Breast epithelium (tissue), 4 donors: Measurements from ENCODE around the gene COL25A1. TPM values are rescaled to one million over a fixed set of nuclear protein-coding genes. Genes with fewer than 3 reads are reported as not detected.

Experiments used
- DNase-seq, 2 donors: peaks; one replicate each; pipeline ENCODE4 v3.0.0-alpha.2; 2019; ENCODE audit warnings: low spot score in 2 of 2
- H3K27ac ChIP-seq, 2 donors: fragments of 200-600 bp; sonication (generic) in 1 of 2; one replicate each; pipeline ENCODE4 v1.5.1; 2016 to 2019; ENCODE audit warnings: mild to moderate bottlenecking in 1 of 2
- H3K27me3 ChIP-seq, 2 donors: fragments of 200-600 bp; sonication (generic) in 1 of 2; one replicate each; pipeline versions ENCODE4 v1.5.1 to v1.6.0; 2017 to 2019; ENCODE audit warnings: control low read depth in 1 of 2, mild to moderate bottlenecking in 1 of 2
- H3K36me3 ChIP-seq: fragments of 200-600 bp; one replicate; pipeline ENCODE4 v1.5.1; 2019
- H3K4me1 ChIP-seq, 2 donors: fragments of 200-600 bp; sonication (generic); one replicate each; pipeline ENCODE4 v1.5.1; 2016 to 2019; ENCODE audit warnings: control low read depth in 1 of 2
- H3K4me3 ChIP-seq, 3 donors: fragments of 200-600 bp; sonication (generic); 1 replicate in 2 of 3; 2 replicates in 1 of 3; pipeline ENCODE4 v1.5.1; 2016 to 2019; ENCODE audit warnings: mild to moderate bottlenecking in 3 of 3, moderate library complexity in 2 of 3
- H3K9me3 ChIP-seq, 2 donors: fragments of 200-600 bp; sonication (generic) in 1 of 2; one replicate each; pipeline ENCODE4 v1.5.1; 2016 to 2019; ENCODE audit warnings: control low read depth in 1 of 2
- POLR2A ChIP-seq: fragments of 450-650 bp; IDR thresholded peaks from one replicate; pipeline ENCODE4 v1.6.1; 2016; ENCODE audit warnings: antibody characterized with exemption, mild to moderate bottlenecking, moderate library complexity
- POLR2AphosphoS5 ChIP-seq, 3 donors: sonication (generic); formaldehyde crosslinking; IDR thresholded peaks; one replicate each; pipeline ENCODE4 v1.6.1; 2017; ENCODE audit warnings: antibody characterized with exemption in 3 of 3
- intact Hi-C: fragments of 100-400 bp; cut with DNase I; formaldehyde crosslinking; loops from one replicate; pipeline ENCODE4 v1.15.1; 2023; ENCODE audit warnings: low total_unique reads
- total RNA-seq, 3 donors: library from RNA; depleted of rRNA; stranded (reverse); fragments of >200 nt; gene quantifications; one replicate each; pipeline ENCODE4 v1.1.0, GENCODE V29; 2016
- TF ChIP-seq, protein P1 (sequence below), 3 donors: fragments of 450-650 bp; IDR thresholded peaks; one replicate each; pipeline ENCODE4 v1.5.1; 2016 to 2017; ENCODE audit warnings: antibody characterized with exemption in 3 of 3, mild to moderate bottlenecking in 3 of 3, moderate library complexity in 3 of 3

Gene COL25A1
- total RNA-seq, 3 donors from 2014 or later, result 2.6 to 11.0 (median 2.8) TPM

DNA sequence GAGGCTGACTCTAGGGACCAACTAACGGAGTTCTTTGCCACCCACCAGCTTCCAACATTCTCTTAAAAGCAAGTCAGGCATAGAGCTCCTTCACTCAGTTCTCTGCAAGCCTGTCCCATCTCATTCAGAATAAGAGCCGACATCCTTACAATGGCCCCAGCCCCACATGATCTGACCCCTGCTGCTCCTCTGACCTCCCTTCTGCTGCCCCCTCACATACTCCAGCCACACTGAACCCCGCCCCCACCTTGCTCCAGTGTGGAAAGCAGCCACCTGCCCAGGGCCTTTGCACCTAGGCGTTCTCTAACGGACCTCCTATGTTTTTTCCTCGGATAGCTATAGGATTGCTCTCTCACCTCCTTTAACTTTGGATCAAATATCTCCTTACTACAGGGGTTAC is 396.5 kb downstream of the COL25A1 start:
- no peaks in the 10 kb centered on the region for H3K9me3 ChIP-seq
- H3K4me1 ChIP-seq, result no peaks in the 10 kb centered on the region
- H3K27me3 ChIP-seq, result no peaks in the 10 kb centered on the region
- no peaks in the 10 kb centered on the region for H3K36me3 ChIP-seq
- H3K4me3 ChIP-seq, result no peak overlapping the region
- H3K27ac ChIP-seq, result no peak overlapping the region
- DNase-seq, result no peak
- TF ChIP-seq POLR2AphosphoS5 (IDR thresholded peaks at IDR 0.05), result no peak
- intact Hi-C loops, result no loop called here

DNA sequence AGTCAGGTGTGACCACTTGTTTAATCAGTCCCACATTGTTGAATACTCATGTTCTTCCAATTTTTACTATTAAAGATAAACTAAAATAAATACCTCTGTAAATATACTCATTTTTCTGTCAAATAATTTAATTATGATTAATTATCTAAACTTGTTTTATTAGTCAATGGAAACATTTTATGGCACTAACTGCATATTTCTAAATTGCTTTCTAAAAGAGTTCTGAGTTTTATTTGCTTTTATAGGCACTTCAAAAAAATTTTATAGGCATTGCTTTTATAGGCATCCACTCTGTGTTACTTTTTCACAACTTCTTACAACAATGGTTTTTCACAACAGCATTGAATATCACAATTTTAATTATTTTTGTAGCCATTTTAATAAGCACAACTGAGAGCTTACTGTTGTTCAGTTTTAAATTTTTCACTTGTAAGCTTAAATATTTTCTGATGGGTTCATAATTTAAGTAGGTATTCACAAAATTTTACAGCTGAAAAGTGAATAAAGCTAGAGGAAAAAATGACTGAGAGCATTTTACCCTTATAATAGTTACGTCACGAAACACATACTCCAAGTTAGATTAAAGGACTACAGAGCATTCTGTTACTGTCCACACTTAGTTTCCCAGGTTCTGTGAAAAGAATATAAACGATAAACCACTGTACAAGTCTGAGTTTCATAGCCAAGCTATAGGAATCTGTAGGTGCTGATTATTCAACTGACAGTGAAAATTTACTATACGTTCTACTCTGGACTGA is 398.8 kb downstream of the COL25A1 start:
- intact Hi-C loops, result no loop called here
- no peaks in the 10 kb centered on the region for H3K4me1 ChIP-seq
- no peaks in the 10 kb centered on the region for H3K27me3 ChIP-seq
- no peak overlapping the region for H3K4me3 ChIP-seq
- H3K9me3 ChIP-seq, result no peaks in the 10 kb centered on the region
- DNase-seq, result no peak
- H3K36me3 ChIP-seq, result no peaks in the 10 kb centered on the region
- TF ChIP-seq POLR2AphosphoS5 (IDR thresholded peaks at IDR 0.05), result no peak
- TF ChIP-seq, protein P1, sequence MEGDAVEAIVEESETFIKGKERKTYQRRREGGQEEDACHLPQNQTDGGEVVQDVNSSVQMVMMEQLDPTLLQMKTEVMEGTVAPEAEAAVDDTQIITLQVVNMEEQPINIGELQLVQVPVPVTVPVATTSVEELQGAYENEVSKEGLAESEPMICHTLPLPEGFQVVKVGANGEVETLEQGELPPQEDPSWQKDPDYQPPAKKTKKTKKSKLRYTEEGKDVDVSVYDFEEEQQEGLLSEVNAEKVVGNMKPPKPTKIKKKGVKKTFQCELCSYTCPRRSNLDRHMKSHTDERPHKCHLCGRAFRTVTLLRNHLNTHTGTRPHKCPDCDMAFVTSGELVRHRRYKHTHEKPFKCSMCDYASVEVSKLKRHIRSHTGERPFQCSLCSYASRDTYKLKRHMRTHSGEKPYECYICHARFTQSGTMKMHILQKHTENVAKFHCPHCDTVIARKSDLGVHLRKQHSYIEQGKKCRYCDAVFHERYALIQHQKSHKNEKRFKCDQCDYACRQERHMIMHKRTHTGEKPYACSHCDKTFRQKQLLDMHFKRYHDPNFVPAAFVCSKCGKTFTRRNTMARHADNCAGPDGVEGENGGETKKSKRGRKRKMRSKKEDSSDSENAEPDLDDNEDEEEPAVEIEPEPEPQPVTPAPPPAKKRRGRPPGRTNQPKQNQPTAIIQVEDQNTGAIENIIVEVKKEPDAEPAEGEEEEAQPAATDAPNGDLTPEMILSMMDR (IDR thresholded peaks at IDR 0.05), result no peak
- TF ChIP-seq POLR2A, result no peak
- no peak overlapping the region for H3K27ac ChIP-seq

DNA sequence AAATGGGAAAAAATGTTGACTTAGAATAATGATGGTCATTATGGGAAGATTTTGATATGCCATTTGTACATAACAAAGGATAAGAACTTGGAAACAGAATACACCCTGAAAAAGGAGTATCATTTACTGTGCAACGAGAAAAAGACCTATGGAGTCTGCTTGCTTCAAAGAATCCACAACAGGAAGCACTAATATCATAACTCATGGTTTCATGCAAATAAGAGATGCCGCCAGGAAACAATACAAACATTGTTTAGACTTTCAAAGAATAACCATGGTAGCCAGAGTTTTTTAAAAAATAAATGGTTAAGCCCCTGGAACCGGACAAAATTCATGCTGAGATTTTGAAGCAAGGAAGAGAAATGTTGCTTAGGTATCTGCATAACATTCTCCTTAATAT is 399.7 kb downstream of the COL25A1 start:
- Histone ChIP-seq H3K4me3 (no peak overlapping the region), H3K9me3 (no peaks in the 10 kb centered on the region), H3K27me3 (no peaks in the 10 kb centered on the region), H3K36me3 (no peaks in the 10 kb centered on the region), H3K4me1 (no peaks in the 10 kb centered on the region), H3K27ac (no peak overlapping the region)
- TF ChIP-seq, protein P1 (IDR thresholded peaks at IDR 0.05), result no peak
- no peak for TF ChIP-seq POLR2A
- TF ChIP-seq POLR2AphosphoS5 (IDR thresholded peaks at IDR 0.05), result no peak
- intact Hi-C loops, result no loop called here
- no peak for DNase-seq

DNA sequence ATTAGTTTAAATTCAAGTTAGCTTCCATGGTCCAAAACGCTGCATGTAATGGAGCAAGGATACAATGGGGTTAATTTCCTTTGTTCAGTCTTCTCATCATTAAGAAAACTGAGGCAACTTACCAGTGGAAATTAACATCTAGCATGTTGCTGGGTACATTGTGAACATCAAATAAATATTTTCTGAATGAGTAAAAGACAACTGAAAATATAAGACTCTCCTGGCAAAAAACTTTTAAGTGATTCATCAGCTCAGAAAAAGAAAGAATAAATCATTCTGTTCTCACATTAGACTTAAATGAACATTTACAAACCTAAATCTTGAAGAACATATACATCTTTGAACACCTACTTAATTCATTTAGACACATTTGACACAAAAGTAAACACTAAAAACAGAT is 401.2 kb downstream of the COL25A1 start:
- intact Hi-C loops, result no loop called here
- Histone ChIP-seq H3K36me3 (no peaks in the 10 kb centered on the region), H3K4me3 (no peak overlapping the region), H3K27me3 (no peaks in the 10 kb centered on the region), H3K27ac (no peak overlapping the region), H3K9me3 (no peaks in the 10 kb centered on the region), H3K4me1 (no peaks in the 10 kb centered on the region)
- DNase-seq, result no peak
- TF ChIP-seq, protein P1 (IDR thresholded peaks at IDR 0.05), result no peak
- TF ChIP-seq POLR2AphosphoS5 (IDR thresholded peaks at IDR 0.05) (no peak), POLR2A (no peak)

DNA sequence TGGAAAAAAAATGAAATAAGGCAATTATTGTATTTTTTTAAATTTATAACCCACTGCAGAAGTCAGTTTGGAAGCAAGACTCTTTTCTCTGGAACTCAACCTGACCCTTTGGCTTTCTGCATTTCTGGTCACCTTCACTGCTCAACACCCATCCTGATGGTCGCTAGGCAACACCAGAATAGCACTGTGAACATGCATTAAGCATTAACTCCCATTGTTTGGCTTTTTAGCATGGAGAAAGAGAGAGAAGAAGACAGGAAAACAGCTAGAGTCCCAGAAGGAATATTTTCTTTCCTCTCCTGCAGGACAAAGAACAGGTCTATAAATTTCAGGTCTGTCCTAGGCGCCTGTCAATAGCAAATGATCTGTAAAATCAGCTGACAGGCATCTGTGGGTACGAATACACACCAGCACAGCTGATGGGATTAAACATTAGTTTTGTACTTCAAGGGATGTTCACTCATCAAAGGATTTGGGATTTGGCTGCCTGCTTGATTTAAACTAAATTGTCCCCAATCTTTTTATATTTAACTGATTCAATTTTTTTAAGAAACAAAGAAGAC is 402.4 kb downstream of the COL25A1 start:
- no peak overlapping the region for H3K27ac ChIP-seq
- H3K4me3 ChIP-seq, result no peak overlapping the region
- no peaks in the 10 kb centered on the region for H3K9me3 ChIP-seq
- no peaks in the 10 kb centered on the region for H3K4me1 ChIP-seq
- no peaks in the 10 kb centered on the region for H3K36me3 ChIP-seq
- intact Hi-C loops, result no loop called here
- TF ChIP-seq, protein P1 (IDR thresholded peaks at IDR 0.05), result no peak
- no peak for TF ChIP-seq POLR2AphosphoS5 (IDR thresholded peaks at IDR 0.05)
- no peak for TF ChIP-seq POLR2A
- no peak for DNase-seq
- no peaks in the 10 kb centered on the region for H3K27me3 ChIP-seq
